Endothelial cell of umbilical vein (primary cell): ENCODE measurements around the gene C4A. TPM values are rescaled to one million over a fixed set of nuclear protein-coding genes. Genes with fewer than 3 reads are reported as not detected.

Source experiments
- BruUV-seq: library from RNA; stranded (reverse); fragments of 400-500 nt; replicated peaks from 2 replicates; lab custom pipeline; 2021; lab: Mats Ljungman, UMichigan
- CTCF ChIA-PET: fragments of 300-600, 350-600 bp; sonication (Branson Sonifier 250); formaldehyde crosslinking; loops from one replicate; lab custom pipeline; 2021; ENCODE audit warnings: antibody characterized with exemption, inconsistent platforms; lab: Charles Lee
- POLR2A ChIA-PET: fragments of 300-600, 350-600 bp; sonication (Branson Sonifier 250); formaldehyde crosslinking; loops from one replicate; lab custom pipeline; 2021; ENCODE audit warnings: antibody characterized with exemption, inconsistent platforms; lab: Charles Lee
- DNase-seq: peaks from one replicate; pipeline ENCODE4 v3.0.0-alpha.2; 2011; ENCODE audit warnings: low read depth, low spot score
- FAIRE-seq: peaks from 2 replicates; lab custom pipeline; 2011; peaks lifted over from hg19 to GRCh38; lab: Jason Lieb, UNC
- H2AFZ ChIP-seq: 2 replicates; pipeline ENCODE4 v1.6.0; 2012; ENCODE audit warnings: low read depth, low read length, control low read depth, inconsistent platforms
- H3K27ac ChIP-seq: 2 replicates; pipeline ENCODE4 v1.5.1; 2011; ENCODE audit warnings: low read depth, mild to moderate bottlenecking, control low read depth, low read length, moderate library complexity; ENCODE audit not compliant: insufficient read depth
- H3K27me3 ChIP-seq, 2 experiments: 2 replicates each; pipeline versions ENCODE4 v1.6.0 to v1.6.1; 2011; ENCODE audit warnings: low read length in 2 of 2, mixed read lengths in 1 of 2; ENCODE audit not compliant: control insufficient read depth in 2 of 2, insufficient read depth in 2 of 2
- H3K36me3 ChIP-seq, 2 experiments: 2 replicates in 1 of 2; 3 replicates in 1 of 2; pipeline ENCODE4 v1.5.1; 2011; ENCODE audit warnings: low read length in 2 of 2, mild to moderate bottlenecking in 1 of 2, moderate library complexity in 1 of 2; ENCODE audit not compliant: control insufficient read depth in 2 of 2, insufficient read depth in 2 of 2; ENCODE audit errors: extremely low read depth in 1 of 2
- H3K4me1 ChIP-seq: 3 replicates; pipeline ENCODE4 v1.5.1; 2011; ENCODE audit warnings: mild to moderate bottlenecking, low read length; ENCODE audit not compliant: control insufficient read depth, insufficient read depth; ENCODE audit errors: extremely low read depth
- H3K4me2 ChIP-seq: 2 replicates; pipeline ENCODE4 v1.6.1; 2011; ENCODE audit warnings: low read length, control low read depth, mixed read lengths; ENCODE audit not compliant: insufficient read depth
- H3K4me3 ChIP-seq, 3 experiments: fragments of 200-600 bp in 1 of 3; sonication (generic), shearing (Covaris generic) in 1 of 3; replicated peaks in 1 of 3; 2 replicates each; pipeline ENCODE4 v1.5.1; 2011 to 2016; ENCODE audit warnings: control low read depth in 3 of 3, low read length in 3 of 3, mild to moderate bottlenecking in 2 of 3, inconsistent platforms in 1 of 3, low read depth in 1 of 3, moderate library complexity in 1 of 3; ENCODE audit not compliant: insufficient read depth in 1 of 3
- H3K79me2 ChIP-seq: 2 replicates; pipeline ENCODE4 v1.6.0; 2012; ENCODE audit warnings: low read length, inconsistent platforms; ENCODE audit not compliant: control insufficient read depth, insufficient read depth
- H3K9ac ChIP-seq: replicated peaks from 2 replicates; pipeline ENCODE3; 2011; ENCODE audit warnings: low read length, control low read depth; ENCODE audit not compliant: insufficient read depth; ENCODE audit errors: extremely low read depth
- H3K9me1 ChIP-seq: replicated peaks from 3 replicates; pipeline ENCODE4 v1.6.0; 2011; ENCODE audit warnings: mild to moderate bottlenecking, low read length; ENCODE audit not compliant: control insufficient read depth, insufficient read depth; ENCODE audit errors: extremely low read depth
- H3K9me3 ChIP-seq: replicated peaks from 2 replicates; pipeline ENCODE4 v1.5.1; 2012; ENCODE audit warnings: low read length, inconsistent platforms; ENCODE audit not compliant: control insufficient read depth, insufficient read depth
- H4K20me1 ChIP-seq: replicated peaks from 2 replicates; pipeline ENCODE3; 2011; ENCODE audit warnings: mild to moderate bottlenecking, low read length; ENCODE audit not compliant: control insufficient read depth, insufficient read depth; ENCODE audit errors: extremely low read depth
- EZH2 ChIP-seq: IDR thresholded peaks from 2 replicates; pipeline ENCODE4 v1.6.1; 2012; ENCODE audit warnings: borderline replicate concordance, low read depth, mild to moderate bottlenecking, moderate library complexity, low read length, inconsistent platforms; ENCODE audit not compliant: severe bottlenecking
- FOS ChIP-seq: IDR thresholded peaks from 2 replicates; pipeline ENCODE4 v1.6.1; 2011; ENCODE audit warnings: mild to moderate bottlenecking, low read length, moderate library complexity, borderline replicate concordance; ENCODE audit not compliant: insufficient read depth
- GATA2 ChIP-seq: IDR thresholded peaks from 2 replicates; pipeline ENCODE4 v1.7.0; 2011; ENCODE audit warnings: low read depth, mild to moderate bottlenecking, moderate library complexity, mixed read lengths, low read length; ENCODE audit not compliant: insufficient read length, insufficient read depth
- JUN ChIP-seq: IDR thresholded peaks from 2 replicates; pipeline ENCODE4 v1.6.1; 2011; ENCODE audit warnings: borderline replicate concordance, low read depth; ENCODE audit not compliant: insufficient read length, insufficient read depth
- MYC ChIP-seq: IDR thresholded peaks from one replicate; pipeline ENCODE4 v1.6.1; 2011; ENCODE audit warnings: mild to moderate bottlenecking, low read depth, low read length
- POLR2A ChIP-seq: IDR thresholded peaks from 2 replicates; pipeline ENCODE4 v1.6.1; 2012; ENCODE audit warnings: low read depth, mild to moderate bottlenecking, control low read depth, low read length
- POLR2AphosphoS5 ChIP-seq: IDR thresholded peaks from 2 replicates; pipeline ENCODE4 v1.6.1; 2012; ENCODE audit warnings: low read depth, mild to moderate bottlenecking, control low read depth, low read length, moderate library complexity; ENCODE audit not compliant: insufficient read depth
- dilution Hi-C: fragments of 300-500 bp; cut with MboI; formaldehyde crosslinking; loops from one replicate; pipeline ENCODE4 v1.15.0; 2019; ENCODE audit warnings: low sequenced_read_pairs; ENCODE audit not compliant: extremely low pct_ligation_motif_present
- intact Hi-C: fragments of 100-400 bp; cut with micrococcal nuclease; formaldehyde crosslinking; loops from one replicate; pipeline ENCODE4 v1.10.0; 2022
- polyA plus RNA-seq, 4 experiments: library from polyadenylated mRNA; depleted of rRNA in 3 of 4; stranded (reverse) in 3 of 4; unstranded in 1 of 4; fragments of >200 nt; gene quantifications; 2 replicates each; pipeline versions ENCODE4 v1.2.1 to v1.2.3, GENCODE V29; 2011 to 2012; ENCODE audit warnings: missing spikeins in 1 of 4
- total RNA-seq: library from RNA; stranded (reverse); gene quantifications from 2 replicates; pipeline ENCODE4 v1.2.3, GENCODE V29; 2021
- TF ChIP-seq, protein P1 (sequence below): IDR thresholded peaks from 2 replicates; pipeline ENCODE4 v1.6.1; 2011; ENCODE audit not compliant: insufficient read depth, insufficient read length
- TF ChIP-seq, protein P2 (sequence below), 2 donors: IDR thresholded peaks; 1 replicate in 1 of 2; 2 replicates in 1 of 2; pipeline ENCODE4 v1.5.1; 2011; ENCODE audit warnings: low read length in 2 of 2, mild to moderate bottlenecking in 2 of 2, moderate library complexity in 2 of 2, control low read depth in 1 of 2, inconsistent platforms in 1 of 2, low read depth in 1 of 2; ENCODE audit not compliant: insufficient read depth in 1 of 2; ENCODE audit errors: extremely low read depth in 1 of 2

C4A gene
- total and polyA plus RNA-seq, 2 donors (not counting 3 experiments of a cell fraction or from before 2014, with no cell fraction given): 5.2 to 5.7 TPM

DNA sequence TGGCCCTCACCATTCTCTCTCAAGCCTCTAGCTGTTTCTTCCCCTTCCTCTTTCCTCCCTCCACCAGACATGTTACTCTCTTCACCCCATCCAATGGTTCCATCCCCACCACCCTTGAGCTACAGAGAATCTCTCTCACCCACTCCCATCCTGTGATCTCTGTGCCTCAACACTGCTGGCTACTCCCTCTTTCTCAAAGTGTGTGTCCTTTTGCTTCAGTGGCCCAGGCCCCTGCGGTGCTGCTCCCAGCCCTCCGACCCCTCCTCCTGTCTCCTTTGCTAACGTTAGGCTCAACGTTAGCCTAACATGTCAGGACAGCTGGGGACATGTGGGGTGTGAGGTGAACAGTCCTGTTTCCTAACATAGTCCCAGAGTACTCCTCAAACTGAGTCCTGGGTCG, 29.0 kb upstream of the C4A start:
- POLR2A ChIA-PET: interaction anchor here (1.0 kb wide), 1 partner anchor 126 kb away, joined by 3 read pairs; the partner anchor contains the start of gene HSPA1B
- dilution Hi-C loops: no loop called here
- Histone ChIP-seq H3K9ac (no peak overlapping the region), H3K4me2 (no peak overlapping the region), H4K20me1 (no peaks in the 10 kb centered on the region), H2AFZ (no peak overlapping the region), H3K9me3 (no peaks in the 10 kb centered on the region), H3K4me3 (no peak overlapping the region), H3K9me1 (no peaks in the 10 kb centered on the region), H3K4me1 (peaks cover 4% of the 10 kb centered on the region), H3K36me3 (peaks cover 22 to 37% of the 10 kb centered on the region in 2 experiments), H3K27me3 (no peaks in the 10 kb centered on the region), H3K27ac (no peak overlapping the region), H3K79me2 (peaks cover 7% of the 10 kb centered on the region)
- TF ChIP-seq JUN (no peak), POLR2AphosphoS5 (no peak), MYC (no peak), FOS (no peak), EZH2 (no peak)
- TF ChIP-seq, protein P1, sequence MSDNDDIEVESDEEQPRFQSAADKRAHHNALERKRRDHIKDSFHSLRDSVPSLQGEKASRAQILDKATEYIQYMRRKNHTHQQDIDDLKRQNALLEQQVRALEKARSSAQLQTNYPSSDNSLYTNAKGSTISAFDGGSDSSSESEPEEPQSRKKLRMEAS: no peak
- DNase-seq (no peak), FAIRE-seq (no peak)
- intact Hi-C loops: loop anchor here (1.0 to 10.0 kb wide), 4 partner anchors 50 to 406 kb away; partner anchors contain the start of genes ATP6V1G2, NFKBIL1 and ZBTB12
- no TSS peak for BruUV-seq
- CTCF ChIA-PET: interaction anchor here (0.8 to 3.3 kb wide), 34 partner anchors 10 to 748 kb away, joined by 3 to 31 read pairs (median 5); partner anchors contain the start of genes BAG6, DXO, EHMT2 and LSM2

DNA sequence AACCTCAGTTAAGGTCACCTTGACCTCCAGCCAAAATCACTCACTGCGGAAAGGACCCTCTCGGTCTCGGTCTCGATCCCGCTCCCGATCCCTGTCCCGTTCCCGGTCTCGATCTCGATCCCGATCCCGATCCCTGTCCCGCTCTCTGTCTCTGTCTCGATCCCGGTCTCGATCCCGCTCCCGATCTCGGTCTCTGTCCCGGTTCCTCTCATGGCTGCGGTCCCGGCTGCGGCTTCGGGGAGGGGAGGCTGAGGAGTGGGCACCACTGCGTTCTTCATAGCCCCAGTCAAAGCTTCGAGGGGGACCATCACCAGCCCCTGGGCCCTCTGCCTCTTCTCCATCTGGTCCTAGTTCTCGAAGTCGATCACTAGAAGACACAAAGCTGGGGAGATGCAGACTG, 27.3 kb upstream of the C4A start:
- H3K9me1 ChIP-seq: no peaks in the 10 kb centered on the region
- no peak for DNase-seq
- CTCF ChIA-PET: no interaction called here
- no peak overlapping the region for H3K4me2 ChIP-seq
- peaks cover 19% of the 10 kb centered on the region for H3K79me2 ChIP-seq
- no peak overlapping the region for H3K4me3 ChIP-seq
- no peaks in the 10 kb centered on the region for H4K20me1 ChIP-seq
- H3K9ac ChIP-seq: no peak overlapping the region
- H3K27ac ChIP-seq: no peak overlapping the region
- no TSS peak for BruUV-seq
- H3K4me1 ChIP-seq: peaks cover 13% of the 10 kb centered on the region
- H3K9me3 ChIP-seq: no peaks in the 10 kb centered on the region
- no peak overlapping the region for H2AFZ ChIP-seq
- POLR2A ChIA-PET: no interaction called here
- TF ChIP-seq JUN: no peak
- no peak for TF ChIP-seq POLR2AphosphoS5
- no peak for TF ChIP-seq EZH2
- TF ChIP-seq MYC: no peak
- TF ChIP-seq, protein P1: no peak
- no peak for TF ChIP-seq GATA2
- TF ChIP-seq, protein P2, sequence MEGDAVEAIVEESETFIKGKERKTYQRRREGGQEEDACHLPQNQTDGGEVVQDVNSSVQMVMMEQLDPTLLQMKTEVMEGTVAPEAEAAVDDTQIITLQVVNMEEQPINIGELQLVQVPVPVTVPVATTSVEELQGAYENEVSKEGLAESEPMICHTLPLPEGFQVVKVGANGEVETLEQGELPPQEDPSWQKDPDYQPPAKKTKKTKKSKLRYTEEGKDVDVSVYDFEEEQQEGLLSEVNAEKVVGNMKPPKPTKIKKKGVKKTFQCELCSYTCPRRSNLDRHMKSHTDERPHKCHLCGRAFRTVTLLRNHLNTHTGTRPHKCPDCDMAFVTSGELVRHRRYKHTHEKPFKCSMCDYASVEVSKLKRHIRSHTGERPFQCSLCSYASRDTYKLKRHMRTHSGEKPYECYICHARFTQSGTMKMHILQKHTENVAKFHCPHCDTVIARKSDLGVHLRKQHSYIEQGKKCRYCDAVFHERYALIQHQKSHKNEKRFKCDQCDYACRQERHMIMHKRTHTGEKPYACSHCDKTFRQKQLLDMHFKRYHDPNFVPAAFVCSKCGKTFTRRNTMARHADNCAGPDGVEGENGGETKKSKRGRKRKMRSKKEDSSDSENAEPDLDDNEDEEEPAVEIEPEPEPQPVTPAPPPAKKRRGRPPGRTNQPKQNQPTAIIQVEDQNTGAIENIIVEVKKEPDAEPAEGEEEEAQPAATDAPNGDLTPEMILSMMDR (IDR thresholded peaks at IDR 0.05; ENCODE audit: extremely low read depth in 1 of 2, insufficient read depth in 1 of 2, low read depth in 1 of 2, low read length in 2 of 2): no peak
- TF ChIP-seq POLR2A: no peak
- TF ChIP-seq FOS: no peak
- intact Hi-C loops (loop anchor here (10.0 kb wide), 1 partner anchor 120 kb away; no protein-coding TSS in a partner anchor), dilution Hi-C loops (no loop called here)
- FAIRE-seq: no peak
- H3K27me3 ChIP-seq: no peaks in the 10 kb centered on the region
- H3K36me3 ChIP-seq: peaks cover 22 to 37% of the 10 kb centered on the region in 2 experiments
